Lung (tissue), 12 donors: ENCODE data around the gene RXRA. TPM values are rescaled to one million over a fixed set of nuclear protein-coding genes. Genes with fewer than 3 reads are reported as not detected.

Experiments used
- ATAC-seq: fragments of 200-7000 bp; cut with Tn5 transposase; one replicate; pipeline ENCODE4 v1.9.1; 2020; ENCODE audit warnings: moderate number of reproducible peaks; ENCODE audit not compliant: insufficient read depth, low FRiP score
- DNase-seq, 3 donors: peaks; one replicate each; pipeline ENCODE4 v3.0.0-alpha.2; 2013 to 2017
- H3K27ac ChIP-seq, 2 donors: one replicate each; pipeline ENCODE4 v1.5.1; 2013; ENCODE audit warnings: mild to moderate bottlenecking in 2 of 2, moderate library complexity in 2 of 2, control low read depth in 1 of 2, inconsistent platforms in 1 of 2, low read depth in 1 of 2, low read length in 1 of 2
- H3K27me3 ChIP-seq, 3 donors: one replicate each; pipeline ENCODE4 v1.5.1; 2013; ENCODE audit warnings: low read length in 2 of 3; ENCODE audit not compliant: control insufficient read depth in 3 of 3, insufficient read depth in 3 of 3
- H3K36me3 ChIP-seq, 4 donors: one replicate each; pipeline ENCODE4 v1.5.1; 2013; ENCODE audit warnings: low read length in 4 of 4, mild to moderate bottlenecking in 1 of 4, moderate library complexity in 1 of 4; ENCODE audit not compliant: control insufficient read depth in 4 of 4, insufficient read depth in 4 of 4
- H3K4me1 ChIP-seq, 5 donors: one replicate each; pipeline ENCODE4 v1.5.1; 2013; ENCODE audit warnings: low read length in 5 of 5, mild to moderate bottlenecking in 2 of 5, moderate library complexity in 1 of 5; ENCODE audit not compliant: control insufficient read depth in 5 of 5, insufficient read depth in 5 of 5
- H3K4me3 ChIP-seq: one replicate; pipeline ENCODE4 v1.5.1; 2013; ENCODE audit warnings: mild to moderate bottlenecking, control low read depth, moderate library complexity
- H3K9ac ChIP-seq, 2 donors: one replicate each; pipeline ENCODE4 v1.5.1; 2013; ENCODE audit warnings: low read length in 2 of 2, control low read depth in 1 of 2; ENCODE audit not compliant: insufficient read depth in 1 of 2
- H3K9me3 ChIP-seq, 4 donors: one replicate each; pipeline ENCODE4 v1.5.1; 2013; ENCODE audit warnings: low read length in 3 of 4, mild to moderate bottlenecking in 1 of 4, moderate library complexity in 1 of 4; ENCODE audit not compliant: control insufficient read depth in 4 of 4, insufficient read depth in 3 of 4
- CTCF ChIP-seq: IDR thresholded peaks from 2 replicates; pipeline ENCODE4 v1.5.1; 2012; ENCODE audit warnings: mild to moderate bottlenecking; ENCODE audit errors: control extremely low read depth, extremely low read depth
- WGBS, 2 donors: extraction: QIAGEN DNeasy Blood & Tissue Kit; methylation state at CpG; one replicate each; pipeline ENCODE4 v1.1.7; 2013; 5-methylcytosine and 5-hydroxymethylcytosine counted together
- polyA plus RNA-seq, 2 donors: library from polyadenylated mRNA; stranded (reverse); fragments of 200-250 nt; gene quantifications; one replicate each; pipeline ENCODE4 v1.2.1, GENCODE V29; 2013
- total RNA-seq, 2 donors: library from RNA; depleted of rRNA in 1 of 2; stranded (reverse); fragments of >200 nt in 1 of 2; gene quantifications; one replicate each; pipeline ENCODE4 v1.2.1, GENCODE V29; 2014 to 2021
- donor health status: control.
- donor health status: control.
- donor health status: Bipolar disorder and iron deficiency.
- donor health status: healthy.
- donor health status: DM: yes; HTN: yes; CAD: no.

Gene RXRA
- total and polyA plus RNA-seq, 4 donors = 24.2 to 85.2 (median 52.2) TPM

GRCh38 chr9:134396825-134397224, 70.6 kb downstream of the RXRA start:
- Histone ChIP-seq H3K27me3 (no peaks in the 10 kb centered on the region), H3K36me3 (peaks cover 0 to 8% (median 1%) of the 10 kb centered on the region in 4 donors), H3K27ac (peak overlapping the region in 1 of 2 donors; percentile 70), H3K9me3 (peaks cover 0 to 5% (median 1%) of the 10 kb centered on the region in 4 donors), H3K4me3 (no peak overlapping the region), H3K9ac (no peak overlapping the region), H3K4me1 (peaks cover 0 to 62% (median 15%) of the 10 kb centered on the region in 5 donors)
- no peak for TF ChIP-seq CTCF
- ATAC-seq (no peak), DNase-seq (no peak)
- WGBS, 2 donors = 7 to 31% methylated on average over 7 to 8 of the region's 8 CpGs

GRCh38 chr9:134398756-134399155, 72.5 kb downstream of the RXRA start:
- Histone ChIP-seq H3K36me3 (peaks cover 0 to 11% (median 4%) of the 10 kb centered on the region in 4 donors), H3K4me3 (no peak overlapping the region), H3K27me3 (no peaks in the 10 kb centered on the region), H3K9ac (no peak overlapping the region), H3K9me3 (peaks cover 0 to 5% (median 1%) of the 10 kb centered on the region in 4 donors), H3K27ac (peak overlapping the region in 1 of 2 donors; percentile 33), H3K4me1 (peaks cover 6 to 57% (median 25%) of the 10 kb centered on the region in 5 donors)
- no peak for TF ChIP-seq CTCF
- WGBS, 2 donors = 97 to 98% methylated on average over 5 of the region's 5 CpGs
- DNase-seq (no peak), ATAC-seq (no peak)

- Histone ChIP-seq H3K9me3 (peaks cover 0 to 5% (median 1%) of the 10 kb centered on the region in 4 donors), H3K27me3 (no peaks in the 10 kb centered on the region), H3K27ac (peak overlapping the region in 1 of 2 donors; percentile 33), H3K9ac (no peak overlapping the region), H3K4me1 (peaks cover 8 to 59% (median 33%) of the 10 kb centered on the region in 5 donors), H3K4me3 (no peak overlapping the region), H3K36me3 (peaks cover 0 to 11% (median 4%) of the 10 kb centered on the region in 4 donors)
- WGBS, 2 donors = 100% methylated on average over 2 of the region's 2 CpGs
- TF ChIP-seq CTCF = no peak
- ATAC-seq (no peak), DNase-seq (no peak)
Observed at GRCh38 chr9:134399435-134400056, 73.3 kb downstream of the RXRA start.

- DNase-seq (no peak), ATAC-seq (no peak)
- Histone ChIP-seq H3K4me1 (peaks cover 8 to 59% (median 28%) of the 10 kb centered on the region in 5 donors), H3K36me3 (peaks cover 0 to 11% (median 4%) of the 10 kb centered on the region in 4 donors), H3K27ac (no peak overlapping the region), H3K9ac (no peak overlapping the region), H3K27me3 (no peaks in the 10 kb centered on the region), H3K9me3 (peaks cover 0 to 5% (median 1%) of the 10 kb centered on the region in 4 donors), H3K4me3 (no peak overlapping the region)
- TF ChIP-seq CTCF = no peak
- WGBS, 2 donors = 94 to 98% methylated on average over 10 of the region's 10 CpGs
Observed at GRCh38 chr9:134400283-134400682, 74.0 kb downstream of the RXRA start.
